ENCODE results near the gene NMRK1. TPM values are rescaled to one million over a fixed set of nuclear protein-coding genes. Genes with fewer than 3 reads are reported as not detected.

Gene NMRK1
- total and polyA plus RNA-seq, 2 of the 13 experiments (the other 11 are each of a cell fraction or from before 2014, with no cell fraction given), result 9.1 to 12.9 TPM

DNA sequence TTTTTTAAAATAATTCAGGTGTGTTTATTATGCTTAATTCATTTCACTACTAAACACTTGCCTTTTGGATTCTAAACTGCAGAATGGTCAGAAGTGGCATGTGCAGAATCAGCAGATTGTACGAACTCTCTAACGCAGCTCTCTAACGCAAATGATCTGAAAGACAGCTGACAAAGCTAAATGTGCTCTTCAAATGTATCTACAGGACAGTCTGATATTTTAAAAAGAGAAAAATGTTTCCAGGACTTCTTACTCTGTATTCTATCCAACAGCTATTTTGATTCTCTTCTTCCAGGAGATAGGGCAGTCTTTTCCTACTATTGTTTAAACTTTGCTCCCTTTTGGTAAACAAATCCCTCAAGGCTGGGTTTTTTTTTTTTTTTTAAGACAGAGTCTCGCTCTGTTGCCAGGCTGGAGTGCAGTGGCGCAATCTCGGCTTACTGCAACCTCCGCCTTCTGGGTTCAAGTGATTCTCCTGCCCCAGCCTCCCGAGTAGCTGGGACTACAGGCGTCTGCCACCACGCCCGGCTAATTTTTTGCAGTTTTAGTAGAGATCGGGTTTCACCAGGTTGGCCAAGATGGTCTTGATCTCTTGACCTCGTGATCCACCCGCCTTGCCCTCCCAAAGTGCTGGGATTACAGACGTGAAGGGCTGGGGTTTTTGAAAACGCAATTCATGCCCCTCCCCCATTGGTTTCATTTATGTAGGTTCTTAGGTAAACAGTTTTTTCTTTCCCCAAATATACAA, 1.2 kb downstream of the NMRK1 start:
- peaks cover 18% of the 10 kb centered on the region for H3K79me2 ChIP-seq (ENCODE audit: insufficient read depth, low read length)
- peaks cover 5% of the 10 kb centered on the region; the same call in 1 of the 2 replicates for H4K20me1 ChIP-seq (ENCODE audit: insufficient read depth, low read length)
- CTCF ChIA-PET (ENCODE audit: low intra/inter-chr PET ratio, low total read pairs), result no interaction called here
- TF ChIP-seq ZNF766 (CRISPR knock-in tag; IDR thresholded peaks at IDR 0.05; ENCODE audit: borderline replicate concordance) (no peak), ZNF547 (CRISPR knock-in tag; IDR thresholded peaks at IDR 0.05) (no peak), CREB1 (IDR thresholded peaks at IDR 0.05) (no peak), CREB1 (CRISPR knock-in tag; IDR thresholded peaks at IDR 0.05) (no peak), ZBTB20 (CRISPR knock-in tag; IDR thresholded peaks at IDR 0.05; ENCODE audit: borderline replicate concordance, low read depth) (no peak), DMAP1 (CRISPR knock-in tag; IDR thresholded peaks at IDR 0.05) (no peak), TMF1 (CRISPR knock-in tag; IDR thresholded peaks at IDR 0.05; ENCODE audit: low read depth) (no peak), ZNF841 (CRISPR knock-in tag; IDR thresholded peaks at IDR 0.05; ENCODE audit: borderline replicate concordance) (no peak), ZNF775 (CRISPR knock-in tag; IDR thresholded peaks at IDR 0.05; ENCODE audit: borderline replicate concordance) (no peak), LCORL (IDR thresholded peaks at IDR 0.05) (no peak), LCORL (CRISPR knock-in tag; IDR thresholded peaks at IDR 0.05) (peak; percentile 38; the same call in 1 of the 2 replicates), RFXAP (CRISPR knock-in tag; IDR thresholded peaks at IDR 0.05; ENCODE audit: borderline replicate concordance) (0 out of 2 replicates have a peak, but pooled peaks have one; percentile 21), RFX5 (IDR thresholded peaks at IDR 0.05; ENCODE audit: low read depth, low read length) (no peak), SAFB2 (CRISPR knock-in tag; IDR thresholded peaks at IDR 0.05; ENCODE audit: borderline replicate concordance, low read depth) (no peak), ATM (IDR thresholded peaks at IDR 0.05; ENCODE audit: borderline replicate concordance) (no peak), HDAC2 (CRISPR knock-in tag; IDR thresholded peaks at IDR 0.05) (peak; percentile 70), CBFB (CRISPR knock-in tag; IDR thresholded peaks at IDR 0.05) (no peak), PHF8 (CRISPR knock-in tag; IDR thresholded peaks at IDR 0.05) (no peak)
- TF ChIP-seq, protein P1, sequence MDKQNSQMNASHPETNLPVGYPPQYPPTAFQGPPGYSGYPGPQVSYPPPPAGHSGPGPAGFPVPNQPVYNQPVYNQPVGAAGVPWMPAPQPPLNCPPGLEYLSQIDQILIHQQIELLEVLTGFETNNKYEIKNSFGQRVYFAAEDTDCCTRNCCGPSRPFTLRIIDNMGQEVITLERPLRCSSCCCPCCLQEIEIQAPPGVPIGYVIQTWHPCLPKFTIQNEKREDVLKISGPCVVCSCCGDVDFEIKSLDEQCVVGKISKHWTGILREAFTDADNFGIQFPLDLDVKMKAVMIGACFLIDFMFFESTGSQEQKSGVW (CRISPR knock-in tag; IDR thresholded peaks at IDR 0.05; ENCODE audit: borderline replicate concordance), result no peak
- TF ChIP-seq, protein P2, sequence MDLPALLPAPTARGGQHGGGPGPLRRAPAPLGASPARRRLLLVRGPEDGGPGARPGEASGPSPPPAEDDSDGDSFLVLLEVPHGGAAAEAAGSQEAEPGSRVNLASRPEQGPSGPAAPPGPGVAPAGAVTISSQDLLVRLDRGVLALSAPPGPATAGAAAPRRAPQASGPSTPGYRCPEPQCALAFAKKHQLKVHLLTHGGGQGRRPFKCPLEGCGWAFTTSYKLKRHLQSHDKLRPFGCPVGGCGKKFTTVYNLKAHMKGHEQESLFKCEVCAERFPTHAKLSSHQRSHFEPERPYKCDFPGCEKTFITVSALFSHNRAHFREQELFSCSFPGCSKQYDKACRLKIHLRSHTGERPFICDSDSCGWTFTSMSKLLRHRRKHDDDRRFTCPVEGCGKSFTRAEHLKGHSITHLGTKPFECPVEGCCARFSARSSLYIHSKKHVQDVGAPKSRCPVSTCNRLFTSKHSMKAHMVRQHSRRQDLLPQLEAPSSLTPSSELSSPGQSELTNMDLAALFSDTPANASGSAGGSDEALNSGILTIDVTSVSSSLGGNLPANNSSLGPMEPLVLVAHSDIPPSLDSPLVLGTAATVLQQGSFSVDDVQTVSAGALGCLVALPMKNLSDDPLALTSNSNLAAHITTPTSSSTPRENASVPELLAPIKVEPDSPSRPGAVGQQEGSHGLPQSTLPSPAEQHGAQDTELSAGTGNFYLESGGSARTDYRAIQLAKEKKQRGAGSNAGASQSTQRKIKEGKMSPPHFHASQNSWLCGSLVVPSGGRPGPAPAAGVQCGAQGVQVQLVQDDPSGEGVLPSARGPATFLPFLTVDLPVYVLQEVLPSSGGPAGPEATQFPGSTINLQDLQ (CRISPR knock-in tag; IDR thresholded peaks at IDR 0.05), result no peak
- TF ChIP-seq, protein P3, sequence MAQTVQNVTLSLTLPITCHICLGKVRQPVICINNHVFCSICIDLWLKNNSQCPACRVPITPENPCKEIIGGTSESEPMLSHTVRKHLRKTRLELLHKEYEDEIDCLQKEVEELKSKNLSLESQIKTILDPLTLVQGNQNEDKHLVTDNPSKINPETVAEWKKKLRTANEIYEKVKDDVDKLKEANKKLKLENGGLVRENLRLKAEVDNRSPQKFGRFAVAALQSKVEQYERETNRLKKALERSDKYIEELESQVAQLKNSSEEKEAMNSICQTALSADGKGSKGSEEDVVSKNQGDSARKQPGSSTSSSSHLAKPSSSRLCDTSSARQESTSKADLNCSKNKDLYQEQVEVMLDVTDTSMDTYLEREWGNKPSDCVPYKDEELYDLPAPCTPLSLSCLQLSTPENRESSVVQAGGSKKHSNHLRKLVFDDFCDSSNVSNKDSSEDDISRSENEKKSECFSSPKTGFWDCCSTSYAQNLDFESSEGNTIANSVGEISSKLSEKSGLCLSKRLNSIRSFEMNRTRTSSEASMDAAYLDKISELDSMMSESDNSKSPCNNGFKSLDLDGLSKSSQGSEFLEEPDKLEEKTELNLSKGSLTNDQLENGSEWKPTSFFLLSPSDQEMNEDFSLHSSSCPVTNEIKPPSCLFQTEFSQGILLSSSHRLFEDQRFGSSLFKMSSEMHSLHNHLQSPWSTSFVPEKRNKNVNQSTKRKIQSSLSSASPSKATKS (CRISPR knock-in tag; IDR thresholded peaks at IDR 0.05), result no peak

More for the DNA sequence above, 1.2 kb downstream of the NMRK1 start:
- no peaks in the 10 kb centered on the region; a peak in 1 of 5 replicates for H3K27me3 ChIP-seq (ENCODE audit: control insufficient read depth in 1 of 2, insufficient read depth in 2 of 2, low read length in 2 of 2)
- H3K36me3 ChIP-seq (replicated peaks in 1 of 2; ENCODE audit: control insufficient read depth in 1 of 2, insufficient read depth in 2 of 2, low read length in 2 of 2), result no peaks in the 10 kb centered on the region
- no peak for ATAC-seq
- DNase-seq (ENCODE audit: low spot score), result peak; percentile 39
- H3K4me1 ChIP-seq (ENCODE audit: insufficient read depth, low read length), result peaks cover 71% of the 10 kb centered on the region
- H3K9me3 ChIP-seq (ENCODE audit: low read length), result no peaks in the 10 kb centered on the region
- H3K27ac ChIP-seq (ENCODE audit: extremely low read length, insufficient read depth, low read length), result peak overlapping the region; percentile 98
- H3K9ac ChIP-seq (ENCODE audit: insufficient read depth, low read depth, low read length), result peak overlapping the region; percentile 93
- H3K4me2 ChIP-seq (ENCODE audit: low read depth, low read length), result peak overlapping the region; percentile 86
- H2AFZ ChIP-seq (ENCODE audit: low read length), result no peak overlapping the region
- POLR2A ChIA-PET, result interaction anchor here (0.6 to 2.3 kb wide), 5 partner anchors 58 to 1308 kb away, joined by 3 to 7 read pairs (median 4); no protein-coding TSS in a partner anchor
- under 1% methylated on average over 16 of the region's 16 CpGs for WGBS (ENCODE audit: low lambda C conversion rate)
- FAIRE-seq, result peak; percentile 15
- intact Hi-C loops (cut with micrococcal nuclease; ENCODE audit: unreplicated experiment) (loop anchor here (5.0 kb wide), 2 partner anchors 96 to 134 kb away; partner anchors contain the start of gene C9orf40), in situ Hi-C loops (cut with HindIII; ENCODE audit: extremely low pct_ligation_motif_present, low pct_unique_long_range_greater_than_20kb) (loop anchor here (5.0 kb wide), 1 partner anchor 134 kb away; the partner anchor contains the start of gene C9orf40)
- no TSS peak for BruUV-seq (replicated peaks)
- peak overlapping the region; percentile 85 to 98 (median 91) for H3K4me3 ChIP-seq (replicated peaks in 1 of 3; ENCODE audit: insufficient read depth in 1 of 3, low read depth in 2 of 3, low read length in 3 of 3)

Measured in HepG2 (cell line).